DOHH2 (cell line): ENCODE results near the gene WDR7.

Experiments used
- EZH2phosphoT487 ChIP-seq: fragments of 200-600 bp; sonication (generic); IDR thresholded peaks from 2 replicates; pipeline ENCODE4 v1.6.1; 2017; ENCODE audit warnings: borderline replicate concordance, mild to moderate bottlenecking, antibody characterized with exemption, low read length, moderate library complexity, mixed read lengths
- TF ChIP-seq, protein P1 (sequence below): fragments of 200-600 bp; sonication (generic); IDR thresholded peaks from one replicate; pipeline ENCODE4 v1.5.1; 2014; ENCODE audit warnings: antibody characterized with exemption, mild to moderate bottlenecking, low read depth, low read length; ENCODE audit not compliant: poor library complexity, severe bottlenecking

DNA sequence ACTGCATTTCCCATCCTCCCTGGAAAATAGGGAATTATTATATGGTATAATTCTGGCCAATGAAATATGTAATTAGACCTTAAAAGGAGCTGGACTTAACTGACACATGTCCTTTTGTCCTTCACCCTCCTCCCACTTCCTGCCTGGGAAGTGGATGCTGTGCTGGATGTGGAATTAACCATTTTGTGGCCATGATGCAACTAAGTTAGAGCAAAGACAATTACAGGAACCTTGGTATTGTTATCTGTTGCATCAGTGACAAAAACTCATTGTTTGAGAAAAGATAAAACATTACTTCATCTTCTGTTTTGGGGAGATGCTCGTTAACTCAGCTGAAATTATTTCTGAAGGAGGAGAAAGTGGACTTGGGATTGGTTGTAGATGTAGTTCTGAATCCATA is 268.0 kb downstream of the WDR7 start:
- TF ChIP-seq, protein P1, sequence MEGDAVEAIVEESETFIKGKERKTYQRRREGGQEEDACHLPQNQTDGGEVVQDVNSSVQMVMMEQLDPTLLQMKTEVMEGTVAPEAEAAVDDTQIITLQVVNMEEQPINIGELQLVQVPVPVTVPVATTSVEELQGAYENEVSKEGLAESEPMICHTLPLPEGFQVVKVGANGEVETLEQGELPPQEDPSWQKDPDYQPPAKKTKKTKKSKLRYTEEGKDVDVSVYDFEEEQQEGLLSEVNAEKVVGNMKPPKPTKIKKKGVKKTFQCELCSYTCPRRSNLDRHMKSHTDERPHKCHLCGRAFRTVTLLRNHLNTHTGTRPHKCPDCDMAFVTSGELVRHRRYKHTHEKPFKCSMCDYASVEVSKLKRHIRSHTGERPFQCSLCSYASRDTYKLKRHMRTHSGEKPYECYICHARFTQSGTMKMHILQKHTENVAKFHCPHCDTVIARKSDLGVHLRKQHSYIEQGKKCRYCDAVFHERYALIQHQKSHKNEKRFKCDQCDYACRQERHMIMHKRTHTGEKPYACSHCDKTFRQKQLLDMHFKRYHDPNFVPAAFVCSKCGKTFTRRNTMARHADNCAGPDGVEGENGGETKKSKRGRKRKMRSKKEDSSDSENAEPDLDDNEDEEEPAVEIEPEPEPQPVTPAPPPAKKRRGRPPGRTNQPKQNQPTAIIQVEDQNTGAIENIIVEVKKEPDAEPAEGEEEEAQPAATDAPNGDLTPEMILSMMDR, result no peak
- no peak for TF ChIP-seq EZH2phosphoT487
